ENCODE results near the gene TTBK1.

- TF ChIP-seq CTCF (IDR thresholded peaks at IDR 0.05) (no peak), POLR2A (IDR thresholded peaks at IDR 0.05) (no peak), POLR2AphosphoS5 (IDR thresholded peaks at IDR 0.05) (no peak)
These were observed 47.6 kb downstream of the TTBK1 start for GRCh38 chr6:43290905-43291355.

All from upper lobe of left lung (tissue), 4 donors.